ENCODE data around the gene MRPL49.
A peak's percentile ranks its signal among the peaks of the same experiment; 100 is the strongest.

MRPL49 gene

DNA sequence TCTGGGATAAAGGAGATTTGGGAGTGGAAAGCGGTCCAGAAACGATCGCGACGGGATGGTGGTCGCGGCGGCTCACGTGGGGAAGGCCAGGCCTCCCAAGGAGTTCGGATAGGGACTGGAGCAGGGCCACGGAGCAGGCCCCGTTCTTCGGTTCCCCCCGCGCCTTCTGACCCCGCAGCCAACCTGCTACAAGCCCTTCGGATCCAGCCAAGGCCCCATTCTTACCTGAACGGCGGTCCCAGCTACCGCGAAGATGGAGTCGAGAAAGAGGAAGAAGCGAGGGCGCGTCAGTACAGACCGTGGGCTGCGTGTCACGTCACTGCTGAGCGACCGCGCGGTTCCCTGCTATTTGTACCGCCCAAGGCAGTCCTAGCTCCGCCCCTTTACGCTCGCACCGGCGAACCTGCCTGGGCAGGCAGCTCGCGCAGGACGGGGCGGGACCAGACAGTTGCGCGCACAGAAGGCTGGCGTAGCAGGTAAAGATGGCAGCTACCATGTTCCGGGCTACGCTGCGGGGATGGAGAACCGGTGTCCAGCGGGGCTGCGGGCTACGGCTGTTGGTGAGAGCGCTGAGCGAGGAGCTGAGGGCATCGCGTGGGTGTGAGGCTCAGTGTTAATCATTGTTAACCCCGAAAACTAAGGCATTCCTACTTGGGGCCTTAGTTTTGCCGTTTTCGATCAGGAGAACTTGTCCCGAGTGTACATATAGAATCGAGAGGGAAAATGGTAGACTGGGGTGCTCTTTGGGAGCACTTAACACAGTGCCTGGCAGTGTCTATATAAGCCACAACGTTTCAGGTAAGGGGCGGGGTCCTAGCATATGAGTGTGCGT is at the start of gene MRPL49, which contains the start of gene FAU:
Gene MRPL49, plus strand, starts transcription at position 457 of the 832 bp plus-strand sequence. Its CDS starts 26 bp downstream, at position 483.
Gene FAU, minus strand, starts transcription at position 270 of the 832 bp plus-strand sequence. CDS start 321 bp downstream, outside the sequence.
- DNase-seq (ENCODE audit: low spot score) = peak; percentile 98

DNA sequence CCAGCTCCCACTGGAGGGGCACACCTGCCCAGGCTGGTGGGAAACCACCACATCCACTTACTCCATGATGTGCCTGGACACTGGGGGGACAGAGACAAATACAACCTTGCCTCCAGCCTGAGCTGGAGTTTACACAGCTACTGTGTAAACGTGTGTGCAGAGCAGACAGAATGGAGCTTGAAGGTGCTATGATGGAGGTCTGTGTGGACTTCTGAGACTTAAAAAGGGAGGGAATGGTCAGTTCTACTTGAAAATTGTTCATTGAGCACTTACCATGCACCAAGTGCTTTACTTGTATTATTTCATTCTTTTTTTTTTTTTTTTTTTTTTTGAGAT is 49.5 kb upstream of the MRPL49 start:
- no peak for DNase-seq (ENCODE audit: low spot score)

GRCh38 chr11:65077451-65077850 is 44.7 kb upstream of the MRPL49 start:
- DNase-seq (ENCODE audit: low spot score) = no peak

- peak; percentile 81 for DNase-seq (ENCODE audit: low spot score)
Measured at GRCh38 chr11:65078151-65078550, 44.0 kb upstream of the MRPL49 start.

DNA sequence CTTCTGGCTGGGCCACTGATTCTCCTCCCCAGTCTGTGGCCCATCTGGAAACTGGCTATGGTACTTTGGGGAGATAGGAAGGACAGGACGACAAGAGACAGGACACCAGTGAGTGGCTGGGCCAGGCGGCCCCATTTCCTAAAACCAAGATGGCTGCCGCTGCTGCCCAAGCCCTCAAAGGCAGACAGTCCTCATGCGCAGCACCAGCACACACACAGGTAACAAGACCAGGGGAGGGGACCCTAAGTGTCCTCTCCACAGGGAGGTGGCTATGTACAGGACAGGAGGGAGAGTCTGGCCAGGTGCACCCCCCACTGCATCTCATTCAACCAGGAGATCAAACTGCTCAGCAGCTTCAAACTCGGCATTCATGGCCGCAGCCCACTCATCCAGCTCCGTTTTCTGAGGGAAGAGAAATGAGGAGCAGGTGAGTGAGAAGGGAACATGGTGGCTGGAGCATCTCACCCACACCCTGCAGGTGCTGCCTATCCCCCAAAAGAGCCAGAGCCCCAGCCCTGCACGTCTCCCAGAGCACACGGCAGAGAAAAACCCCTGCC is 43.3 kb upstream of the MRPL49 start:
- DNase-seq (ENCODE audit: low spot score) = no peak

- DNase-seq (ENCODE audit: low spot score) = no peak
Measured at GRCh38 chr11:65083134-65083833, 38.8 kb upstream of the MRPL49 start.

- DNase-seq (ENCODE audit: low spot score) = peak; percentile 96
Measured at GRCh38 chr11:65083834-65084597, 38.1 kb upstream of the MRPL49 start, which contains the start of the genes CDCA5 and ZFPL1. Gene CDCA5, minus strand, starts transcription at chr11:65084040. Its CDS starts 62 bp downstream, at chr11:65083978. Gene ZFPL1, plus strand, starts transcription at chr11:65084222. Its CDS starts 477 bp downstream, at chr11:65084699.

- no peak for DNase-seq (ENCODE audit: low spot score)
Measured at GRCh38 chr11:65084598-65085375, 37.3 kb upstream of the MRPL49 start.

GRCh38 chr11:65085446-65085845 is 36.7 kb upstream of the MRPL49 start:
- no peak for DNase-seq (ENCODE audit: low spot score)

GRCh38 chr11:65086809-65087208 is 35.3 kb upstream of the MRPL49 start:
- DNase-seq (ENCODE audit: low spot score) = no peak

DNA sequence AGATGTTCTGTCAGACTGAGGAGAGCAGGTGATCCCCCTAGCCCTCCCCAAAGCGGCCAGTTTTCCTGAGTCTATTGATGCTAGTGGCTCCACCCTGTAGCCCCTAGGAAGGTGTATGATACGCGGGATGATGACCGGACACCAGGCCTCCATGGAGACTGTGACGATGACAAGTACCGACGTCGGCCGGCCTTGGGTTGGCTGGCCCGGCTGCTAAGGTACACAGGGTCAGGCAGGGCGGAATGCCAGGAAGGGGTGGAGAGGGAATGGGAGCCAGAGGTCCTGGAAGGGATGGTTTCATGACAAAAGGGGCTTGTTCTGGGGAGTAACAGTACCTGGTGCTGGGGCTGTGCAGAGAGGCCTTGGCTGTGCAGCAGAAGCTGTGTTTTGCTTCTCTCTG is 34.9 kb upstream of the MRPL49 start:
- no peak for DNase-seq (ENCODE audit: low spot score)

- DNase-seq (ENCODE audit: low spot score) = no peak
Measured at GRCh38 chr11:65087827-65088226, 34.3 kb upstream of the MRPL49 start.

- no peak for DNase-seq (ENCODE audit: low spot score)
Measured at GRCh38 chr11:65089621-65090020, 32.5 kb upstream of the MRPL49 start.

DNA sequence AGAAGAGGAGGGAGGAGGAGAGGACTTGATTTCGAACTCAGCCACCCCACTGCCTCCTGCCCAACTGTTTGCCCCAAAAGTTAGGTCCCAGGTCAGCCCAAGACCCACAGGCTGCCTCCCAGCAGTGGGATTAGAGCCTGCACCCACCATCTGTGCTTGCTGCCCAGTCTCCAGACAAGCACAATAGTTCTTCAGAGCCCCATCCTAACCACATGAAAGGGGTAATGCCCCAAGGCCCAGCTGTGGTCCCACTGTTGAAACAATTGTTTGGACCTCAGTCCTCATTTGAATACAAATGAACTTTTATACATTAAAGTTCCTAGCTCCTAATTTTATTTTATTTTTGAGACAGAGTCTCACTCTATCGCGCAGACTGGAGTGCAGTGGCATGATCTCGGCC is 31.5 kb upstream of the MRPL49 start:
- no peak for DNase-seq (ENCODE audit: low spot score)

DNA sequence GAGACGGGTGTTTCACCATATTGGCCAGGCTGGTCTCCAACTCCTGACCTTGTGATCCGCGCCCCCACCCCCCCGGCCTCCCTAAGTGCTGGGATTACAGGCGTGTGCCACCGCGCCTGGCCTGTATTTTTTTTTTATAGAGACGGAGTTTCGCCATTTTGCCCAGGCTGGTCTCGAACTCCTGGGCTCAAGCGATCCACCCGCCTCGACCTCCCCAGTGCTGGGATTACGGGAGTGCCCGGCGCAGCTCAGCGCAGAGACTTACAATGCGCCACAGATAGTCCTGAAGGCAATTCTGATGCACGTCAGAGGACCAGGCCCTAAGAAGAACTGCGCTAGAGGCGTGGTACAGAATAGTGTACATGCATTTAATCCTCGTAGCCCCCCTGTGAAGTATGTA is 26.7 kb upstream of the MRPL49 start:
- no peak for DNase-seq (ENCODE audit: low spot score)

DNA sequence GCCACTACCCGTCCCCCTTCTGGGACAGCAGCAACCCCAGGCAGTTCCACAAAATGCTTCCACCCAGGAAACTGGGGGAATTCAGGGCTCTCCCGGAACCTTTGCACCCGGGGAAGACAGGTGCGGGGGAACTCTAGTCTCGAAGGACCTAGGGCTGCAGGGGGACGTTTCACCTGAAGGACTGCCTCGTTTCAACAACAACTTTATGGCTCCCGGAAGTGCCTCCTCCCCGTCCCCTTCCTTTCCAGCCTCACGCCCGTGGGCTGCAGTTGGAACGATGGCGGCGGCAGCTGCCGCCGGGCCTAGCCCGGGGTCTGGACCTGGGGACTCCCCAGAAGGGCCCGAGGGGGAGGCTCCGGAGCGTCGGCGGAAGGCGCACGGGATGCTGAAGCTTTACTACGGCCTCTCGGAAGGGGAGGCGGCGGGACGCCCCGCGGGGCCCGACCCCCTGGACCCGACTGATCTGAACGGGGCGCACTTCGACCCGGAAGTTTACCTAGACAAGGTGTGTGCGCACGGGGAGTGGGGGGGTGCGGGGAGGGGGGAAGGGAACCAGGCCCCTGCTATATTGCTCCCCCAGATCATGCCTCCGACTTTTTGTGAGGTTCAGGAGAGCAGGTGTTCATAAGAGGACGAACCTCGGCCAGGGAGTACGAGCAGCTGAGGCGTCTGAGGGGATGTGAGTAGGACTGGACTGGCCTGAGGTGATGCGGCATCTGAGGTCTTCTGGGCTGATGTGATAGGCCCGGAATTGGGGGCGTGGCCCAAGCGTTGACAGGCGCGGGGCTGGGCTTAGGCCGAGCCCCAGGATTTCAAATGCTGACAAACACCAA is 25.9 kb upstream of the MRPL49 start, which contains the start of gene VPS51:
Gene VPS51, plus strand, starts transcription at position 241 of the 833 bp plus-strand sequence. Its CDS starts 37 bp downstream, at position 278.
- DNase-seq (ENCODE audit: low spot score) = peak; percentile 89

- no peak for DNase-seq (ENCODE audit: low spot score)
Measured at GRCh38 chr11:65096926-65097325, 25.2 kb upstream of the MRPL49 start.

DNA sequence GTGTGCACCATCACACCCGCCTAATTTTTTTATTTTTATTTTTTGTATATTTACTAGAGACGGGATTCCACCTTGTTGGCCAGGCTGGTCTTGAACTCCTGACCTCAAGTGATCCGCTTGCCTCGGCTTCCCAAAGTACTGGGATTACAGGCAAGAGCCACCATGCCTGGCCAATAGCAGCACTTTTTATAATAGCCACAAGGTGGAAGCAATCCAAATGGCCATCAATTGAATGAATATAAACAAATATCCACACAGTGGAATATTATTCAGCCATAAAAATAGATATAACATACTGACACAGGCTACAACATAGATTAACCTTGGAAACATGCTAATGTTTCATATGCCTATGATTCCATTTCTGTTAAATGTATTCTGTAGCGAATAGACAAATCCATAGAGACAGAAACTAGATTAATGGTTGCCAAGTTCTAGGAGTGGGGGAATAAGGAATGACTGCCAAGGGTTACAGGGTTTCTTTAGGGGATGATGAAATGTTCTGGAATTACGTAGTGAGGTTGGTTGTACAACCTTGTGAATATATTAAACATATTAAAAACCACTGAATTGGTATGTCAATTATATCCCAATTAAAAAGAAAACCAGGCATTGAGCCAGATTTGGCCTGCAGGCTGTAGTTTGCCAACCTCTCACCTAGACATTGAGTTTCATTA is 21.3 kb upstream of the MRPL49 start:
- no peak for DNase-seq (ENCODE audit: low spot score)

Measured in CD4-positive, alpha-beta T cell treated with Interleukin-2 at 100 ng/mL for 4 hours (primary cell).